HG03575 (cell line): ENCODE data around the gene POU3F3.

Source experiments
- ATAC-seq: cut with Tn5 transposase; IDR thresholded peaks from one replicate; pipeline ENCODE4 v1.9.1; 2021; ENCODE audit not compliant: unreplicated experiment, insufficient number of reproducible peaks, low FRiP score; ENCODE audit errors: extremely low read depth

POU3F3 gene

GRCh38 chr2:104858006-104858978 is 4.4 kb downstream of the POU3F3 start:
- no peak for ATAC-seq

DNA sequence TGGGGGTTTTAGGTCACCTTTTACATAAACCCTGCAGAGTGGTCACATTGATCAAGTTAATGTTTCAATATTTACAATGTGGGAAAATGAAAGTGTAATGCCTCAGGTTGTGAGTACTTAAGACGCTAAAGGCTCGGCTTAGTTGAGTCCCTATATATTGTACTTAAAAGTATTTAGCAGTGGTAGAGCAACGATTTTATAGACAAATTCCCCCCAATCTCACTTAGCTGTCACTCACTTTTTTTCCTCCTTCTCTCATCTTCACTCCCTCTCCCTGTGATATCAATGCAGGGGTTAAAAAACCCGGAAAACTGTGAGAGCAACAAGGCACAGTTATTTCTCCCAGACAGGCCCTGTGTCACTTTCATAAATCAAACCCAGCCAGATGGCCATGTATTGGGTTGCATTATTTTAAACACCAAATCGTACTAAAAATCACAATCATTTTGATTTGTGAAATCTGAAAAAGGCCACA is 5.4 kb downstream of the POU3F3 start:
- no peak for ATAC-seq

DNA sequence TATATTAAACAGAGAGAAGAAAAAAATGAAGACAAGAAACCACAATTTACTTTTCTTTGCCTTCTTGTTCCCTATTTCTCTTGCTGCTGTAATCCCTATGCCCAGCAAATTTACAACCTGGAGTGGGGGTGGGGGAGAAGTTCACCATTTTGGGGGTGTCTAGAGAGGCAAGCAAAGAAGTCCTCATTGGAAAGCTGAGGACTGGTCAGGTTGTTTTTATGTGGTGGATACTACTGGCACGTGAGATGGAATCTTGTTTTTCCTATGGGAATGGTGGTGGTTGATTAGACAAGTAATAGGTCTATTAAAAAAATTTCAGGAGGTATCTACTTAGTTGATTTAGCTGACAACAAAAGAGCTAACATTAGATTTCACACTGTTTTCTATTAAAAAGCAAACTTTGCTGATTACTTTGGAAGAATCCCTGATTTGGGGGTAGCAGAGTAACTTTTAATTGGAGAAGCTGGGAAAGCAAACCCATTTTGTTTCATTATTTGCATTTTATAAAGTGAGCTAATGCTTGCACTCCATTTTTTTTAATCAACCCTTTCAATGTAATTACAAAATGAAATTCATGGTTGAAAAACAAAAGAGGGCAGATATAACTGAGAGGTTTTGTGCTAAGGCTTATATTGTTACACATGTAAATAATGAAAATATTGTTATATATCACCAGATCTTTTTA is 6.0 kb downstream of the POU3F3 start:
- no peak for ATAC-seq

DNA sequence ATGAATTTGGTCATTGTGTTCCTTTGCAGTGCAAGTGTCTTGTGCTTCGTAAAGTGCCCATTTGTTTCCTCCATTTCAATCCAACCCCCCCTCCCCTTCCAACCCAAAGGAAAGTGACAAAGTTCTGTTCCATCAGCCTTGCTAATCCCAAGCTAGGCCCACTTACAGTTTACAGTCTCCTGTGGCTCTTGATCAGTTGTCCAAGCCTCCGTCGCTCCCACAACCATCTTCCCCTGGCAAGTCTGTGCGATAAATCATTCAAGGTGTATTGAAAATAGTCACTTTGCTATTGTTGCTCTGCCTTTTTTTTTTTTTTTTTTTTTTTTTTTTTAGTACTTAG is 6.5 kb downstream of the POU3F3 start:
- no peak for ATAC-seq

DNA sequence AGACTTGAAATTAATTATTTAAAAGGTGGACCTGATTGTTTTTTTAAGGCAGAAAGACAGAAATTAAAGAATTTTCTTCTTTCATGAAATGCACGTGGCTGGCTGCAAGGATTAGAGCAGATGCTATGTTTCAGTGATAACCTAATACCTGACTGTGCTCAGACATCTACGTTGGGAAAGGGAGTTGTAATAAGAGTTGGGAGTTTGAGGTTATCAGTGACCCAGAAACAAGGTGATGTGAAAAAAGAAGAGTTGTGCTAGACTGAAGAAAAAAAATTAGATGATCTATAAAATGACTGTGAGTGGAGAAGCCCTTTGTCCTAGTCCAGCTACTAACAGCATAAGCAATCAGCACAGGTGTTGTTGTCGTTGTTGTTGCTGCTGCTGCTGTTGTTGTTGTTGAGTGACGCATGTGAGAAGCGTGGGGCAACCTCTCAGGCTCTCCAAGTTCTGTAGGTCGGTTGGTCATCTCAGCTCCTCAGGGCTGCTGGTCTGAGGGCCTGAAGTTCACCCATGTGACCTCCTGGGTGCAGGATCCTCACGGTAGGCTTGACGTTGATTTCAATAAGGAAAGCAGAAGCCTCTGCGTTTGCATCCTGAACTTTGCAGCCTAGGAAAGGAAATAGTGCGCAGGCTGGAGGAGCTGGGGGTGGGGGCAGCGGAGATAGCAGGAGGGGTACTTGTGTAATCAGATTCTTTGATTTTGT is 7.6 kb downstream of the POU3F3 start:
- no peak for ATAC-seq

DNA sequence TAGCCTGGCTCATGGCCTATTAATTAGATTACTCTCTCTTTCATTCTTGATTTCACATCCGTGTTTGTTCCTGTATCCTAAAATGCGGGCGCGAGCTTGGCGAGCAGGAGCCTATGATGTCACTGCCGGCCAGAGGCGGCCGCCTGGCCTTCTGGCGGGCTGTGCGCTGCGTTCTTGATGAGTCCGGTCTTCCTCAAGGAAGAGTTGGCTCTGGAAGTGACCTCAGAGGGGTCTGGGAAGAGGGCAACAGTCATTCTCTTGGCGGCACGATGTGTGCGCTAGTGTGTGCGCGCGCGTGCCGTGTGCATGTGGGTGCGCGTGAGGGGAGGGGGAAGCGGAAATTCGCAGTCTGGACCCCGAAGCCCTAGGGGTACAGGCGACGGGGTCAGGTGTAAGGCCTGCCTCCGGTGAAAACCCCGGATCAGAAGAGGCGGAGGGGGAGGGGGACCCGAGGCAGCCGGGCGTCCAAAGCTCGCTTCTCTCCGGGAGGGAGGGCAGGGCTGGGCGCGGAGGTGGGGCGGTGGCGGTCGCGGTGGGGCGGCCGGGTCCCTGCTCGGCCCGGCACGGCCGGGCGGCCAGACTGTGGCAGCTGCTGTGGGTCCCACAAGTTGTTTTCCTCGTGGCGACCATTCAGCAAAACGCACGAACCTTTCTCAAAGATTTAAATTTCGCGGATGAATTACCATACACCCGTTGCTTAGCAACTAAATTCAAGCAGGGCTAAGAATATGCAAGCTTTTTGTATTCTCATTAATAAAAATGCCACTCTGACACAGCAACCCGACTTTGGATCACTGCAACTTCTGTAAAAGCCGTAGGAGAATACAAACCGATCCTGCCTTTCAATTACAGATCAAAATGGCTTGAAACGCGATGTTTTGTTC is 8.4 kb downstream of the POU3F3 start:
- ATAC-seq, result no peak

DNA sequence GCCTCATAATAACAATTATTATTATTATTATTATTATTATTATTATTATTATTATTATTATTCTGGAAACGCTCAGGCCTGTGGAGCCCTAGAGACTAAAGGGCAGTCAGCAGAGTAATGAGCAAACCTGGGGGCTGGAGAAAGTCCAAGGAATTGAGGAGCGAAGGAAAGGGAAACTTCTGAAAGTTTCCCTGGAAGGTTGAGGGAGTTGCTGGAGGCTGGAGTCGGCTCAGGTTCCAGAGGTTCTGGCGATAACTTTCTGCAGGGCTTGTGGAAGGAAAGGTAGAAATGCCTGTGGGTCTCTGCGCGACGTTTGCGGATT is 9.2 kb downstream of the POU3F3 start:
- no peak for ATAC-seq

DNA sequence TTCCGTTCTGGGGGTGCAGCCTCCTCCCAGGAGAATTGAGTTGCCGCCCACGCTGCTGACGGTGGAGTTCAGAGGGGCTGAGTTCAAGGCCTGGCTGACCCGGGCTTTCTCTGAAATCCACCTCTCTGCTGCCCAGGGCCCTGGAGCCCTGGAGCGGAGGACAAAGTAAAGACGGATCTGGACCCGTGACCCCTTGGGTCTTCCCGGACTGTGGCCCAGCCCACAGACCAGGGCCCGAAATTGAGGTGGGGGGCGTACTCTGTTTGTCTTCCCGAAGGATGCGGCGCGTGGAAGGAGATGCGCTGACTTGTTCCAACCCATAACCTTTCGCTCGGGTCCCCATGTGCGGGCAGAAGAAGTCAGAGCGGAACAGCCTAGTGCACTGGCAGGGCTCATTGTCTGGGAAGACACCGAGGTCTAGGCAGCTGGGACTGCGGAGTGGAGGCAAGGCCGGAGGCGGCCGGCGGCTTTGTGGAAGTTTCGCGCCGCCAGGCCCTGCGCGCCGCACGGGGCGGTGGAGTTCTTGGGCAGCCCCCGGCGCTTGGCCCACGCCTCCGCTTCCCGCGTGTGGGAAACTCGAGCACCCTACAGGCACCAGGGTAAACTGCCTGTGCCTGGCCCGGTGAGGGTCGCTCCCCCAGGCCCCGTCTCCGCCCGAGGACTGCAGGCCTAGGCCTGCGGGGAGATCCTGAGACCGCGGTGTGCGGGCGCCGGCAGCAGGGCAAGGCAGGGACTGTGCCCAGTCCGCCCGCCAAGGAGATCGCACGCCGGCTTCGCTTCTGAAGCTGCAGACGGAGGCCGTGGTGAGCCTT is 9.8 kb downstream of the POU3F3 start:
- ATAC-seq, result no peak

DNA sequence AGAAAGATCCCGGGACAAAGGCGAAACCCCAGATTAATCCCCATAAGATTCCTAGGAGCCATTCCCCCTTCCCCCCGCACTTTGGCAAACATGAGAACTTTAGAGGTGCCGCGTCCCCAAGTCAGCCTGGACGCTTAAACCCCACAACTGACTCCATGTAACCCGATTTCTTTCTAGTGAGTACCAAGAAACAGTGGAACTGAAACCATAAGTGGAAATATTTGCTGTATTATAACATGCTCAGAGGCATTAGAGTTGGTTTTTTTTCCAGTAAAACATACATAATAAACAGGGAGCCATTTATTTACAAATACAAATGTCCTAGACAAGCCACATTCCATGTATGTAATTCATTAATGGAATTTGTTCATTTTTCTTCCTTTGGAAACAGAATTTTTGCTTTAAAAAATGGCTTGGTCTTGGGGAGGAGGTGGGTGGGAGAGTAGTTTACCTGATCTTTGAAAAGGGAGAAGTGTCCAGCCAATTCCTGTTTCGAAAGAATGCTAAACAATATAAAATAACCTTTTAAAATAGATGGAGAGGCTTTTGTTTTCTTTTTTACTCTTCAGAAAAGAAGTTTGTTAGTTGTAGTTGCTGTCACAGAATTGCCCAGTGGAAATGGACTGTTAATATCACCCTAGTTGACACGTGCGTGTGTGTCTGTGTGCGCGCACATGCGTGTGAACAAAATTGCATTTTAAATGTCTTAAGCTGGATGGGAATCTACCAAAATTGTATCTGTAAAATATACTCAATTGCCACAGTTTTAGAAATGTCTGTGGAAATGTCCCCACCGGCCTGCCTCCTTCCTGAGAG is 10.6 kb downstream of the POU3F3 start:
- ATAC-seq, result no peak

GRCh38 chr2:104865096-104865470 is 11.2 kb downstream of the POU3F3 start:
- ATAC-seq, result no peak

- no peak for ATAC-seq
Observed at GRCh38 chr2:104866122-104866864, 12.4 kb downstream of the POU3F3 start.

DNA sequence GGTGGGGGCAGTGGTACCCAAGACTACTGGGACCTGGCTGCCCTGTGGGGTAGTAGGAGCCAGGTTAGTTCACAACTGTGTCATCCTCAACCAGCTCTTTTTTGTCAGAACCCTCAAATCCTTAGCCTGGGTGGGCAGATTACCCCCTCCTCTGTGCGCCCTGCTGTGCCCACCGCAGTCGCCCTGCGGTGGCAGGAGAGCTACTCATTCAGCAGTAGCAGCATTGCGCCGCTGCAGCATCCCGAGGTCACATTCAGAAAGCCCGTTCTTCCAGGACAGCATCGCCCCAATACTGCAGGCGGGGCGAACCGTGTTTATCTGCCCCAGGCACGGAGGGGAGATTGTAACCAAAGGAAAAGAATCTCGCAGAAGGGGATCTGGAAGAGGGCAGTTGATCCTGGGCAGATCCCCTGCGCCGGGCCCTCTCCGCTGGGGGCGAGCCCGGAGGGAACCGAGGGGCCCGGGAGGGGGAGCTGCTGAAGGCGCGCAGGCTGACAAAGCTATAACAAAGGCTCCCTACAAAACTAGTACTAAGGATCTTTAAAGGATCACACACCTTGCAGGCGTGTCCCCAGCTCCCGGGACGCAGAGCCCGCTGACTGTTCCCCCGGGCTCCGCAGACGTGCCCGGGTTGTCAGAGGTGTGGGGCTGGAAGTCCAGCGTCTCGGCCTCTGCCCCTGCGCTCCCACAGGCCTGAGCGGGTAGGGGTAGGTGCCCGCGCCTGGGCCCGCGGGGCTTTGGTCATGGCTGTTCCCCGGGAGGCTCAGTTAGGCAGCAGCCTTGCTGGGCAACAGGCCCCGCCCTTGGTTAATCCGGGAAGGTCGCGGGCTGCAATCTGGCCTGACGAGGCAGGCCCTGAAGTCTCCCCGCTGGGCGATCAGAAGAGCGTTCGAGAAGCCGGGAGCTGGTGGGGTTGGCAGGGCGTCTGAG is 13.2 kb downstream of the POU3F3 start:
- no peak for ATAC-seq

GRCh38 chr2:104867813-104868504 is 14.0 kb downstream of the POU3F3 start:
- ATAC-seq, result no peak

DNA sequence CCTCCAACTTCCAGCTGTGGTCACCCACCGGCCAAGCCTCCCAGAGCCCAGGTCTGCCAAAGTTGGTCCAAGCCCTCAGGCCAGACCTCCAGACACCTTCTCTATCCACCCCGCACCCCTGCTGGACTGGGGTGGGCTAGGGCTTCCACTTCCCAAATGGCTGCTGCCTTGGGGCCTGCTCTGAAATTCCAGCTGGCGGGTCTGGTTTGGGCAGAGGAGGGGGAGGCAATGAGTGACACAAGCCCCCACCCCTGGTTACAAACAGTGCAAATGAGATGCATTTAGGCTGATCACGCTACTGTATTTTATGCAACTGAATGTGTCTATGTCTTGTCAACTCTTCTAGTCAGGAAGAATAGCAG is 14.6 kb downstream of the POU3F3 start:
- ATAC-seq, result no peak
